ENCODE measurements around the gene AQP12A. TPM values are rescaled to one million over a fixed set of nuclear protein-coding genes. Genes with fewer than 3 reads are reported as not detected.

AQP12A gene
- total and polyA plus RNA-seq, 2 donors (not counting 1 experiment from before 2014, with no cell fraction given) = not detected

GRCh38 chr2:240705204-240705791 is 13.6 kb downstream of the AQP12A start:
- no peak overlapping the region for H3K27ac ChIP-seq (ENCODE audit: low read length in 2 of 2)
- ChIA-PET CTCF (no interaction called here), POLR2A (no interaction called here)
- DNase-seq (no peak), ATAC-seq (ENCODE audit: low read depth) (no peak)
- no peak overlapping the region for H3K4me3 ChIP-seq (ENCODE audit: control extremely low read depth in 1 of 5, extremely low read depth in 1 of 5, insufficient read depth in 1 of 5, low read depth in 2 of 5, low read length in 4 of 5)
- H3K9ac ChIP-seq (ENCODE audit: low read length) = no peak overlapping the region
- 15% methylated on average over 11 of the region's 12 CpGs for WGBS (ENCODE audit: insufficient coverage)
- H3K9me3 ChIP-seq (ENCODE audit: control extremely low read depth in 1 of 3, control insufficient read depth in 2 of 3, insufficient read depth in 1 of 3, low read length in 2 of 3) = no peaks in the 10 kb centered on the region
- Mint-ChIP-seq H3K27me3 (peaks cover 22% of the 10 kb centered on the region), H3K27ac (no peak overlapping the region), H3K4me3 (no peak overlapping the region), H3K4me1 (no peaks in the 10 kb centered on the region), H3K9me3 (ENCODE audit: insufficient read depth) (no peaks in the 10 kb centered on the region)
- H4K20me1 ChIP-seq (ENCODE audit: control insufficient read depth, insufficient read depth, low read length, poor library complexity, severe bottlenecking) = no peaks in the 10 kb centered on the region
- H3K4me1 ChIP-seq (ENCODE audit: control insufficient read depth in 2 of 2, insufficient read depth in 2 of 2, low read length in 2 of 2) = no peaks in the 10 kb centered on the region
- TF ChIP-seq EZH2 (IDR thresholded peaks at IDR 0.05; ENCODE audit: borderline replicate concordance, insufficient read depth, low read depth, low read length, poor library complexity, severe bottlenecking) (no peak), CTCF (IDR thresholded peaks at IDR 0.05) (no peak)
- H2AFZ ChIP-seq (ENCODE audit: insufficient read depth, low read depth, low read length, poor library complexity, severe bottlenecking) = no peak overlapping the region
- peaks cover 0 to 6% (median 0%) of the 10 kb centered on the region in 4 experiments for H3K27me3 ChIP-seq (replicated peaks in 1 of 4; ENCODE audit: control extremely low read depth in 1 of 4, control insufficient read depth in 3 of 4, insufficient read depth in 4 of 4, low read length in 3 of 4)
- no peak overlapping the region for H3K4me2 ChIP-seq (replicated peaks; ENCODE audit: low read depth, low read length, poor library complexity, severe bottlenecking)
- H3K79me2 ChIP-seq (ENCODE audit: control insufficient read depth, insufficient read depth, low read length) = no peaks in the 10 kb centered on the region
- no peaks in the 10 kb centered on the region for H3K36me3 ChIP-seq (replicated peaks in 1 of 2; ENCODE audit: control extremely low read depth in 1 of 2, control insufficient read depth in 1 of 2, extremely low read depth in 1 of 2, insufficient read depth in 2 of 2, low read length in 1 of 2)
- intact Hi-C loops (cut with micrococcal nuclease) = no loop called here

- no peaks in the 10 kb centered on the region for H3K79me2 ChIP-seq (ENCODE audit: control insufficient read depth, insufficient read depth, low read length)
- no peak overlapping the region for H3K9ac ChIP-seq (ENCODE audit: low read length)
- POLR2A ChIA-PET = no interaction called here
- DNase-seq = no peak
- no peak overlapping the region for H3K27ac Mint-ChIP-seq
- no peaks in the 10 kb centered on the region for H3K9me3 ChIP-seq (ENCODE audit: control extremely low read depth in 1 of 3, control insufficient read depth in 2 of 3, insufficient read depth in 1 of 3, low read length in 2 of 3)
- H3K27me3 ChIP-seq (replicated peaks in 1 of 4; ENCODE audit: control extremely low read depth in 1 of 4, control insufficient read depth in 3 of 4, insufficient read depth in 4 of 4, low read length in 3 of 4) = peaks cover 0 to 6% (median 0%) of the 10 kb centered on the region in 4 experiments
- 98% methylated on average over 4 of the region's 15 CpGs for WGBS (ENCODE audit: insufficient coverage)
- no peaks in the 10 kb centered on the region for H3K4me1 Mint-ChIP-seq
- no peaks in the 10 kb centered on the region for H3K9me3 Mint-ChIP-seq (ENCODE audit: insufficient read depth)
- no peak overlapping the region for H3K4me2 ChIP-seq (replicated peaks; ENCODE audit: low read depth, low read length, poor library complexity, severe bottlenecking)
- CTCF ChIA-PET = no interaction called here
- ATAC-seq (ENCODE audit: low read depth) = no peak
- H3K4me1 ChIP-seq (ENCODE audit: control insufficient read depth in 2 of 2, insufficient read depth in 2 of 2, low read length in 2 of 2) = no peaks in the 10 kb centered on the region
- H3K4me3 Mint-ChIP-seq = no peak overlapping the region
- intact Hi-C loops (cut with micrococcal nuclease) = no loop called here
- no peak overlapping the region for H3K4me3 ChIP-seq (ENCODE audit: control extremely low read depth in 1 of 5, extremely low read depth in 1 of 5, insufficient read depth in 1 of 5, low read depth in 2 of 5, low read length in 4 of 5)
- peaks cover 25% of the 10 kb centered on the region for H3K27me3 Mint-ChIP-seq
- no peak for TF ChIP-seq CTCF (IDR thresholded peaks at IDR 0.05)
- TF ChIP-seq EZH2 (IDR thresholded peaks at IDR 0.05; ENCODE audit: borderline replicate concordance, insufficient read depth, low read depth, low read length, poor library complexity, severe bottlenecking) = no peak
- no peak overlapping the region for H2AFZ ChIP-seq (ENCODE audit: insufficient read depth, low read depth, low read length, poor library complexity, severe bottlenecking)
- H4K20me1 ChIP-seq (ENCODE audit: control insufficient read depth, insufficient read depth, low read length, poor library complexity, severe bottlenecking) = no peaks in the 10 kb centered on the region
- no peak overlapping the region for H3K27ac ChIP-seq (ENCODE audit: low read length in 2 of 2)
- H3K36me3 ChIP-seq (replicated peaks in 1 of 2; ENCODE audit: control extremely low read depth in 1 of 2, control insufficient read depth in 1 of 2, extremely low read depth in 1 of 2, insufficient read depth in 2 of 2, low read length in 1 of 2) = no peaks in the 10 kb centered on the region
Measured at GRCh38 chr2:240707043-240707756, 15.5 kb downstream of the AQP12A start.
